Measurements from ENCODE around the gene ABHD17C.

ABHD17C gene

DNA sequence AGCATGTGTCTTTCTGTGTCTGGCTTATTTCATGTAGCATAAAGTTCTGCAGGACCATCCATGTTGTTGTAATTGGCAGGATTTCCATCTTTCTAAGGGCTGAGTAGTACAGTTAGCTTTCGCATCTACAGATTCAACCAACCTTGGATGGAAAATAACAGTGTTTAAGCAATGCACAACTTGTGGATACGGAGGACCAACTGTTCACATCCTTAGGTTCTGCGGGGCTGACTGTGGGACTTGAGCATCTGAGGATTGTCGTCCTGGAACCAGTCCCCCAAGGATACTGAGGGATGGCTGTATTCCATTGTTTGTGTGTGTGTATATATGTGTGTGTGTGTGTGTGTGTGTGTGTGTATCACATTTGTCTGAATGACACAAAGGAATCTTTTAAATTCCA, 27.7 kb downstream of the ABHD17C start:
- in situ Hi-C loops (cut with HindIII; ENCODE audit: low sequenced_read_pairs) = no loop called here
- no peak for DNase-seq (ENCODE audit: low read depth, low spot score)
- TF ChIP-seq, protein P1, sequence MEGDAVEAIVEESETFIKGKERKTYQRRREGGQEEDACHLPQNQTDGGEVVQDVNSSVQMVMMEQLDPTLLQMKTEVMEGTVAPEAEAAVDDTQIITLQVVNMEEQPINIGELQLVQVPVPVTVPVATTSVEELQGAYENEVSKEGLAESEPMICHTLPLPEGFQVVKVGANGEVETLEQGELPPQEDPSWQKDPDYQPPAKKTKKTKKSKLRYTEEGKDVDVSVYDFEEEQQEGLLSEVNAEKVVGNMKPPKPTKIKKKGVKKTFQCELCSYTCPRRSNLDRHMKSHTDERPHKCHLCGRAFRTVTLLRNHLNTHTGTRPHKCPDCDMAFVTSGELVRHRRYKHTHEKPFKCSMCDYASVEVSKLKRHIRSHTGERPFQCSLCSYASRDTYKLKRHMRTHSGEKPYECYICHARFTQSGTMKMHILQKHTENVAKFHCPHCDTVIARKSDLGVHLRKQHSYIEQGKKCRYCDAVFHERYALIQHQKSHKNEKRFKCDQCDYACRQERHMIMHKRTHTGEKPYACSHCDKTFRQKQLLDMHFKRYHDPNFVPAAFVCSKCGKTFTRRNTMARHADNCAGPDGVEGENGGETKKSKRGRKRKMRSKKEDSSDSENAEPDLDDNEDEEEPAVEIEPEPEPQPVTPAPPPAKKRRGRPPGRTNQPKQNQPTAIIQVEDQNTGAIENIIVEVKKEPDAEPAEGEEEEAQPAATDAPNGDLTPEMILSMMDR (IDR thresholded peaks at IDR 0.05; ENCODE audit: low read depth, low read length) = no peak
- no peak overlapping the region for H3K4me3 ChIP-seq (ENCODE audit: low read depth, low read length)

DNA sequence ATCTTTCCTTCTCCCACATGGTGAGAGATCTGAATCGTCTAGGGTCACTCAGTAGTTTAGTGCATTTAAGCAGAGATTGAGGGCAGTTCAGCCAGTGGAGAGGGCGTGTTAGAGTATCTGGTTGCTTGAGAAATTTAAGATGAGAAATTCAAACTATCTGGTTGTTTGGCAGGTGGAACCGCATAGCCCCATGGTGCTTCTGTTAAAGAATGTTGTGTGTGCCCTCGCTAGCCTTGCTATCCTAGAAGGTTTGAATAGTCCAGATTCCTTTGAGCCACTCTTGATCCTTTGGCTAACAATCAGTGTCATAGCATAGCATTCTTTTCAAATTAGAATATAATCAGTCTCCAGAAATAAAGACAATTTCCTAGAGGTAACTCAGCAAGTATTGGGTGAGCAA, 32.1 kb downstream of the ABHD17C start:
- in situ Hi-C loops (cut with HindIII; ENCODE audit: low sequenced_read_pairs) = no loop called here
- H3K4me3 ChIP-seq (ENCODE audit: low read depth, low read length) = no peak overlapping the region
- peak; percentile 46 for DNase-seq (ENCODE audit: low read depth, low spot score)
- TF ChIP-seq, protein P1 (IDR thresholded peaks at IDR 0.05; ENCODE audit: low read depth, low read length) = no peak

DNA sequence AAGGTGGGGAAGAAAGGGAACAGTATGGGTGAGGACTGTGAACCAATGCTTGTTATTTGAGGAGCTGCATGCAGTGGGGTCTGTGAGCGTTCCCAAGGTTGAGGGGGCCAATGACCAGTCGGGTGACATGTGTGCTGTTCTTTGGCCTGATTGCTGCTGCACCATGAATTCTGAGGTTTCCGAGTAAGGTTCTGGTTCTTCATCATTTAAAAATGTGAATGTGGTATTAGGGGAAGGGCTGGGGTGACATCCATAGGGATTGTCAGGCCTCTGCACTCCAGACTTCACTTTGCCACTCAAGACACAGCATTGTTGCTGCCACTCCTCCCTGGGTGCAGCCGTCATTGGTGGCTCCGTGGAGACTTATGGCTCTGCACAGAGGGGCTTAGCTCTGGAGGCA, 32.5 kb downstream of the ABHD17C start:
- TF ChIP-seq, protein P1 (IDR thresholded peaks at IDR 0.05; ENCODE audit: low read depth, low read length) = no peak
- DNase-seq (ENCODE audit: low read depth, low spot score) = no peak
- in situ Hi-C loops (cut with HindIII; ENCODE audit: low sequenced_read_pairs) = no loop called here
- no peak overlapping the region for H3K4me3 ChIP-seq (ENCODE audit: low read depth, low read length)

DNA sequence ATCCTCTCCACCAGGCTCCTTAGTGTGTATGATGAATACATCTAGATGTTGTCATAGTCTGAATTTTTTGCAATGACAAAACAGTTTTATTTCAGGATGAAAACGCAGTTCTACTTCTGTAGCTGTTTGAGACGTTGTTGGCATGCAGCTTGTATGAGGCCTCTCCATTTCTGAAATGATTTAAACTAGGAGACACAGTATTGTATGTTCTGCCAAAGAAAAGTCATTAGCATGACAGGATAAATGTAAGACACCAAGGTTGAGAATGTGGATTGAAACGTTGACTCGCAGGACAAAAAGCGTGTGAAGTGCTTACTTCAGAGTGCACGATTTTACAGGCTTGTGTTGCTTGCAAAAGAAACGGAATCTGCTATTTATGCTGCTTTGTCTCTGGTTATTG, 35.3 kb downstream of the ABHD17C start:
- no peak overlapping the region for H3K4me3 ChIP-seq (ENCODE audit: low read depth, low read length)
- TF ChIP-seq, protein P1 (IDR thresholded peaks at IDR 0.05; ENCODE audit: low read depth, low read length) = no peak
- in situ Hi-C loops (cut with HindIII; ENCODE audit: low sequenced_read_pairs) = no loop called here
- DNase-seq (ENCODE audit: low read depth, low spot score) = no peak

DNA sequence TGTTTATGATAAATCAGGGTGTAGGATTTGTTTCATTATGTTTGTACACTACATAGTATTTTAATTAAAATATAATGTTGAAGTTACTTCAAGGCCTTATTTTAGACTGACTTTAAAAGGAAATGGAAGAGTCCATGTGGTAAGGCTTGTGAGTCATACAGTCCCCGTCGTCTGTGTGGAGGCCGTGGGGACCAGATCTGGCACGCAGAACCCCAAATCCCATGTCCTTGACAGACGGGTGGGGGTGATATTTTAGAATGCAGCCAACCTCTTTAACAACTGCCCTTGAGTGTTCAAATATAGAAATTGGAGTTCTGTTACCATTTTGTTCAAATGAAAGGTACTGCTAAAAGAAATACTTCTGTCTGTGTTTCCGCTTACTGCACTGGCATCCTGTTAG, 35.8 kb downstream of the ABHD17C start:
- DNase-seq (ENCODE audit: low read depth, low spot score) = no peak
- TF ChIP-seq, protein P1 (IDR thresholded peaks at IDR 0.05; ENCODE audit: low read depth, low read length) = no peak
- no peak overlapping the region for H3K4me3 ChIP-seq (ENCODE audit: low read depth, low read length)
- in situ Hi-C loops (cut with HindIII; ENCODE audit: low sequenced_read_pairs) = no loop called here

DNA sequence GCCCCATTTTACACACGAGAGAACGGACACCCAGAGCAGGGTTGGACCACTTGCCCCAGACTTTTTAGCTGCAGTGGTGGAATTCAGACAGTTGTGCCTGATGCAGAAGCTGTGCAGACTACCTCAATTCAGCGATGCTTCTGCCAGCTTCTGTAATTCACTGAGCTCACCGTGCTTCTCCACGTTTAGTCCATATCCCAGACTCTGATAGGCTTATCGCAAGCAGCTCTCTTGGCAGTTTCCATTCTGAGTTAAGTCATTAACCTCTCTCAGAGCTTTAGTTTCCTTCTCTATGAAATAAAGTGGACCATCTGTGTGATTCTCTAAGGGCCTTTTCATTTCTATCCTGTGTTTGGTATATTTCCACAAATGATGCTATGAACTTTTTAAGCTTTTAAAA, 37.1 kb downstream of the ABHD17C start:
- in situ Hi-C loops (cut with HindIII; ENCODE audit: low sequenced_read_pairs) = no loop called here

More for the DNA sequence above, 37.1 kb downstream of the ABHD17C start:
- DNase-seq (ENCODE audit: low read depth, low spot score) = no peak
- H3K4me3 ChIP-seq (ENCODE audit: low read depth, low read length) = no peak overlapping the region
- TF ChIP-seq, protein P1 (IDR thresholded peaks at IDR 0.05; ENCODE audit: low read depth, low read length) = no peak
